Ovary (tissue), 9 donors: ENCODE results near the gene RSAD1. TPM values are rescaled to one million over a fixed set of nuclear protein-coding genes. Genes with fewer than 3 reads are reported as not detected.

Source experiments
- DNase-seq, 5 donors: peaks; one replicate each; pipeline ENCODE4 v3.0.0-alpha.2; 2019 to 2020
- H3K27ac ChIP-seq, 2 donors: fragments of 200-600 bp; one replicate each; pipeline versions ENCODE4 v1.5.1 to v1.8.0; 2019 to 2022
- H3K27me3 ChIP-seq: fragments of 200-600 bp; one replicate; pipeline ENCODE4 v1.8.0; 2022
- H3K36me3 ChIP-seq: fragments of 200-600 bp; sonication (generic); one replicate; pipeline ENCODE4 v1.5.1; 2019
- H3K4me1 ChIP-seq: one replicate; pipeline ENCODE4 v1.8.1; 2013; ENCODE audit warnings: mild to moderate bottlenecking, moderate library complexity; ENCODE audit not compliant: insufficient read depth
- H3K4me3 ChIP-seq: fragments of 200-600 bp; sonication (generic); one replicate; pipeline ENCODE4 v1.5.1; 2017
- H3K9me3 ChIP-seq, 2 donors: fragments of 200-600 bp in 1 of 2; sonication (generic) in 1 of 2; one replicate each; pipeline versions ENCODE4 v1.5.1 to v1.8.1; 2013 to 2019; ENCODE audit warnings: mild to moderate bottlenecking in 1 of 2, moderate library complexity in 1 of 2
- EP300 ChIP-seq: sonication (generic); formaldehyde crosslinking; IDR thresholded peaks from one replicate; pipeline ENCODE4 v1.6.1; 2017; ENCODE audit warnings: antibody characterized with exemption
- POLR2A ChIP-seq: fragments of 450-650 bp; IDR thresholded peaks from one replicate; pipeline ENCODE4 v1.6.1; 2017; ENCODE audit warnings: antibody characterized with exemption, mild to moderate bottlenecking, moderate library complexity
- WGBS, 3 donors: extraction: QIAGEN DNeasy Blood & Tissue Kit in 1 of 3; methylation state at CpG; one replicate each; pipeline versions ENCODE4 v1.1.5 to v1.1.7; 2013 to 2017; 5-methylcytosine and 5-hydroxymethylcytosine counted together
- intact Hi-C, 4 donors: fragments of 100-400 bp; cut with DNase I; formaldehyde crosslinking; loops; one replicate each; pipeline versions ENCODE4 v1.11.0 to v1.15.1; 2022 to 2023
- polyA plus RNA-seq, 2 donors: library from polyadenylated mRNA; stranded (reverse); fragments of 200-250 nt in 1 of 2; fragments of 350-450 nt in 1 of 2; fragmentation: Illumina TruSeq in 1 of 2; extraction: RNeasy Lipid Tissue Mini Kit (QIAGEN cat#74804) in 1 of 2; gene quantifications; one replicate each; pipeline ENCODE4 v1.2.3, GENCODE V29; 2013 to 2014
- total RNA-seq, 7 donors: library from RNA; depleted of rRNA in 2 of 7; stranded (reverse); fragments of >200 nt in 2 of 7; fragmentation: NEBNext Ultra II Directional in 3 of 7; extraction: Animal tissue kit (Norgen Biotek cat#: 25700) in 3 of 7; gene quantifications; one replicate each; pipeline versions ENCODE4 v1.1.0 to v1.2.4, GENCODE V29; 2016 to 2023
- TF ChIP-seq, protein P1 (sequence below), 3 donors: fragments of 450-650 bp in 2 of 3; fragments of 200-600 bp in 1 of 3; IDR thresholded peaks; one replicate each; pipeline versions ENCODE4 v1.5.1 to v1.8.0; 2016 to 2022; ENCODE audit warnings: antibody characterized with exemption in 3 of 3, mild to moderate bottlenecking in 1 of 3
- donor health status: DM: no; HTN: no; CAD: no; lungs with moderate emphysema.
- donor health status: DM: no; HTN: no; CAD: no.
- donor health status: Bipolar disorder and iron deficiency.
- donor health status: DM: yes; HTN: yes; CAD: no.
- donor health status: DM: no; HTN: no; CAD: no.
- donor health status: DM: yes; HTN: yes; CAD: no.

Gene RSAD1
- total and polyA plus RNA-seq, 9 donors, result 21.2 to 48.0 (median 34.6) TPM

DNA sequence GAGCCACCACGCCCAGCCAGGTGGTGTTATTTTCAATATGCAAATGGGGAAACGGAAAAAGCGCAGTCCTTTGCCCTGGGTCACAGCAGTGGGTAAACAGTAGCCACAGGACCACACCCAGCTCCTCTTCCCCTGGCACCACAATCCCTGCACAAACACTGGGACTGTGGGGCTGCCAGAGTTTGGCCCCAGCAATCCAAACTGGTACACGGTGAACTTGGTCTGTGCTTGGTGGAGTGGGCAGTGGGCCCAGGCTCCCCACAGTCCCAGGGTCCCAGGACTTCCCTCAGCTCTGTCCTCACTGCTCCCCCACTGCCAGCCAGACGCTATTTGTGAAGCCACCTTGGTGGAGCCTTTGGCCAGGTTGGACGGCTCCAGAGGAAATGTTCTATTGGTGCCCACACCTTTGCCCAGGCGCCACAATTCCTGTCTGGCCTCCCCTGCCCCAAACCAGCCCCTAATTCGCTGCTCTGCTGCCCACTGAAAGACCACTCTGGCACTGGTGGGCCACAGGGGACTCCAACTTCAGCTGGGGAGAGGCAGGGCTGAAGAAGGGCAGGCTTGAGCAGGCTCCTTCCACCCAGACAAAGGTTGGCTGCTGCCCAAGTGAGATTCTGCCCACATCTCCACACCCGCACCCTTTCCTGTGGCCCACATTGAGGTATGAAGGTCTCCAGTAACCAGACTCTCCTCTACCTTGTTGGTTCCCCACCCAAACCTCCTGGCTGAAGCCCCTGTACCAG lies 12.1 kb upstream of the RSAD1 start:
- H3K9me3 ChIP-seq, result no peaks in the 10 kb centered on the region
- no peaks in the 10 kb centered on the region for H3K36me3 ChIP-seq
- DNase-seq, result no peak
- no peaks in the 10 kb centered on the region for H3K27me3 ChIP-seq
- H3K27ac ChIP-seq, result no peak overlapping the region
- peaks cover 4% of the 10 kb centered on the region for H3K4me1 ChIP-seq
- H3K4me3 ChIP-seq, result no peak overlapping the region
- 88 to 93% (median 91%) methylated on average over 9 of the region's 9 CpGs for WGBS, 3 donors
- intact Hi-C loops, result loop anchor here in 1 of 4 donors (5.0 kb wide), 2 partner anchors 39 to 104 kb away; partner anchors contain the start of gene ACSF2
- TF ChIP-seq, protein P1, sequence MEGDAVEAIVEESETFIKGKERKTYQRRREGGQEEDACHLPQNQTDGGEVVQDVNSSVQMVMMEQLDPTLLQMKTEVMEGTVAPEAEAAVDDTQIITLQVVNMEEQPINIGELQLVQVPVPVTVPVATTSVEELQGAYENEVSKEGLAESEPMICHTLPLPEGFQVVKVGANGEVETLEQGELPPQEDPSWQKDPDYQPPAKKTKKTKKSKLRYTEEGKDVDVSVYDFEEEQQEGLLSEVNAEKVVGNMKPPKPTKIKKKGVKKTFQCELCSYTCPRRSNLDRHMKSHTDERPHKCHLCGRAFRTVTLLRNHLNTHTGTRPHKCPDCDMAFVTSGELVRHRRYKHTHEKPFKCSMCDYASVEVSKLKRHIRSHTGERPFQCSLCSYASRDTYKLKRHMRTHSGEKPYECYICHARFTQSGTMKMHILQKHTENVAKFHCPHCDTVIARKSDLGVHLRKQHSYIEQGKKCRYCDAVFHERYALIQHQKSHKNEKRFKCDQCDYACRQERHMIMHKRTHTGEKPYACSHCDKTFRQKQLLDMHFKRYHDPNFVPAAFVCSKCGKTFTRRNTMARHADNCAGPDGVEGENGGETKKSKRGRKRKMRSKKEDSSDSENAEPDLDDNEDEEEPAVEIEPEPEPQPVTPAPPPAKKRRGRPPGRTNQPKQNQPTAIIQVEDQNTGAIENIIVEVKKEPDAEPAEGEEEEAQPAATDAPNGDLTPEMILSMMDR (IDR thresholded peaks at IDR 0.05), result no peak
- no peak for TF ChIP-seq POLR2A
- TF ChIP-seq EP300, result no peak

DNA sequence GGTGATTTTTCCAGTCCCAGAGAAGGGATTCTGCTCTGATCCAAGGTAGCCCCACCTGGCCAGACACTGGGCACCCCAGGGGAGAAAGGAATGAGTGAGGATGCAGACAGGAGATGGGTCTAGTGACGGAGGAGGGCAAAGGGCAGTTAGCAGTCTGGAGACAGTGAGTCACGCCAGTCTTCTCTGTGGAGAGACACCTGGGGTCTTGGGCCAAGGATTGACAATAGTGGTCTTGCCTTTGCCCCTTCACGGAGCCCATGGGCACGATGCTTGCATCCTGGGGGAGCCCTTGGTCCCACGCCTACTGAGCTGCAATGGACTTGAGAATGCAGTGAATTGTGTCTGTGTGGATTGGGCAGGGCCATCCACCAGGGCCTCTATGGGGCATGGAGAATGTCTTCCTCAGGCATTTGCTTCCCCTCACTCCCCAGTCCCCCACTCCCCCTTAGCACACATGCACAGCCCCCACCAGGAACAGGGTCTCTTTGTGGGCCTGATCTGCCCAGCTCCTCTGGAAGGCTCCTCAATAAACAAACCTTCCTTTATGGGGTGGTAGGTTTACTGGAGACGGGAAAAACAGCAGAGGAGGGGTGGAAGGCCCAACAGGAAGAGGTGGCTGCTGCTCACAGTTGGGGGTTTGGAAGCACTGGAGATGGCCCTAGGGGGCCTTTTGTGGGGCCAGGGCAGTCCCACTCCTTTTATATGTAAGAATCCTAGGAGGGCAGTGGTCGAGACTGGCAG lies 11.4 kb upstream of the RSAD1 start:
- intact Hi-C loops, result loop anchor here in 1 of 4 donors (5.0 kb wide), 2 partner anchors 40 to 105 kb away; partner anchors contain the start of gene ACSF2
- DNase-seq, result no peak
- Histone ChIP-seq H3K9me3 (no peaks in the 10 kb centered on the region), H3K27me3 (no peaks in the 10 kb centered on the region), H3K27ac (no peak overlapping the region), H3K4me3 (no peak overlapping the region), H3K36me3 (no peaks in the 10 kb centered on the region), H3K4me1 (peaks cover 4% of the 10 kb centered on the region)
- TF ChIP-seq POLR2A, result no peak
- TF ChIP-seq, protein P1 (IDR thresholded peaks at IDR 0.05), result no peak
- WGBS, 3 donors, result 87 to 94% (median 89%) methylated on average over 7 of the region's 7 CpGs

DNA sequence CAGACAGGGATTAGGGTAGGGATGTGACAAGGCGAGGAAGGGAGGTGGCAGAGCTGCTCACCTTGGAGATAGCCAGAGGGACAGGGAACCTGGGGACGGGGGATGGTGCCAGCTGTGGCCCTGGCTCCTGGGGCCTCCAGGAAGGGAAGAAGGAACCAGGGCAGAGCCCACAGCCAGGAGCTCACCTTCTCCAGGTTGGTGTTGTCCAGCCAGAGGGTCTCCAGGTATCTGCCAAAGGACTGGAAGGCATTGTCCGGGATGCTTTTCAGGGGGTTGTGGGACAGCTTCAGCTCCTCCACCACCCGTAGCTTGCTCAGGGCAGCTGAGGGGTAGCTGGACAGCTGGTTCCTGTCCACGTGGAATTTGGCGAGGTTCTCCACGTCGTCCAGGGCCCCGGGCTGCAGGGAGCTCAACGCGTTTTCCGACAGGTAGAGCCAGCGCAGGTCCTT lies 10.8 kb upstream of the RSAD1 start:
- Histone ChIP-seq H3K27me3 (no peaks in the 10 kb centered on the region), H3K4me3 (no peak overlapping the region), H3K9me3 (no peaks in the 10 kb centered on the region), H3K36me3 (no peaks in the 10 kb centered on the region), H3K27ac (no peak overlapping the region), H3K4me1 (peaks cover 4% of the 10 kb centered on the region)
- 34 to 61% (median 47%) methylated on average over 12 to 13 of the region's 13 CpGs for WGBS, 3 donors
- no peak for TF ChIP-seq POLR2A
- TF ChIP-seq EP300, result no peak
- TF ChIP-seq, protein P1 (IDR thresholded peaks at IDR 0.05), result no peak
- intact Hi-C loops, result loop anchor here in 1 of 4 donors (5.0 kb wide), 2 partner anchors 41 to 106 kb away; partner anchors contain the start of gene ACSF2
- DNase-seq, result no peak

DNA sequence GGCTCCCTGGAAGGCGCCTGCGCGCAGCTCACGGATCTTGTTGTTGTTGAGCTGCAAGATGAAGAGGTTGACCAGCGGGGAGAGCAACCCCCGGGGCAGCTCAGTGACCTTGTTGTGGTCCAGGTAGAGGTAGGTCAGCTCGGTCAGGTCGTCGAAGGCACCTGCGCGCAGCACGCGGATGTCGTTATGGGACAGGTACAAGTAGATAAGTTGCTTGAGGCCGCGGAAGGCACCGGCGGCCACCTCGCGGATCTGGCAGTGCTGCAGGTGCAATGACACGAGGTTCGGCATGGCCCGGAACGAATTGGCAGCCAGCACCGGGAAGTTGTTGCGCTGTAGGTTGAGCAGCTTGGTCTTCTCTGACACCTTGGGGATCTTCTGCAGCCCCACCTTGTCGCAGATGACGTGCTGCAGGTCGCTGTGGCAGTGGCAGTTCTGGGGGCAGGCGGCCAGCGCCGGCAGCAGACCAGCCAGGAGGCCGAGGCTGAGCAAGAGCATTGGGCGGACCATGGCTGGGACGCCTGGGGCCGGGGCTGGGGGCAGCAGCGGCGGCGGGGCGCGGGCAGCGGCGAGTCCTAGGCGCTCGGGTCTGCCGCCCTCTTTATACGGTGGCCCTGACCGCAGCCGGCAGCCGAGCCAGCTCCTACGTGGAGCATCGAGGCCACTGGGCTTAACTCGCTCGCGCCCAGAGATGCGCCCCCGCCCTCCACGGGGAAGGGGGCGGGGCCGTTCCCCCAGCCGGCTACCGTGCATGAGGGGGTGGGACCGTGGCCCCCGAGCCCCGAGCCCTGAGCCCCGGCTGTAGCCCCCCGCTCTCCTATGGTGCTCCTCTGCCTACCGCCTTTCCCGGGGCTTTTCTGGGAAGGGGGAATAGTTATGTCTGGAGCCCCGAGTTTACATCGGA lies 10.1 kb upstream of the RSAD1 start, which contains the start of gene CHAD:
Gene CHAD (minus strand): TSS at position 577 of the 904 bp plus-strand sequence. CDS start 67 bp downstream, at position 510.
- no peaks in the 10 kb centered on the region for H3K27me3 ChIP-seq
- intact Hi-C loops, result loop anchor here in 1 of 4 donors (5.0 kb wide), 2 partner anchors 41 to 106 kb away; partner anchors contain the start of gene ACSF2
- H3K9me3 ChIP-seq, result no peaks in the 10 kb centered on the region
- peak in 2 of 5 donors; percentile 51 to 66 for DNase-seq
- no peak within 1 kb of the TSS for H3K27ac ChIP-seq
- TF ChIP-seq POLR2A, result no peak
- TF ChIP-seq EP300, result no peak
- TF ChIP-seq, protein P1 (IDR thresholded peaks at IDR 0.05), result no peak
- no peaks in the 10 kb centered on the region for H3K36me3 ChIP-seq
- WGBS, 3 donors, result 13 to 33% (median 19%) methylated on average over 52 to 71 of the region's 71 CpGs
- H3K4me1 ChIP-seq, result peaks cover 4% of the 10 kb centered on the region
- peak within 1 kb of the TSS; percentile 24 for H3K4me3 ChIP-seq
